NCI-H774 (cell line): ENCODE results near the gene TNFAIP2.
"Not testable (repeated sequence)": the region's sequence is repeated elsewhere in the genome, so short reads cannot be mapped to it uniquely, and the experiment has no call there.

ENCODE experiments used
- DNase-seq: peaks from one replicate; lab custom pipeline; 2025; lab: John Stamatoyannopoulos, UW

Gene TNFAIP2

GRCh38 chr14:103155416-103155815, 32.2 kb downstream of the TNFAIP2 start:
- not testable (repeated sequence) for DNase-seq

- DNase-seq: no peak
Measured at GRCh38 chr14:103155826-103156394, 32.6 kb downstream of the TNFAIP2 start.

- no peak for DNase-seq
Measured at GRCh38 chr14:103156651-103157378, 33.6 kb downstream of the TNFAIP2 start.

GRCh38 chr14:103157969-103158368, 34.7 kb downstream of the TNFAIP2 start:
- no peak for DNase-seq

GRCh38 chr14:103158688-103159087, 35.4 kb downstream of the TNFAIP2 start:
- no peak for DNase-seq

- no peak for DNase-seq
Measured at GRCh38 chr14:103160321-103161053, 37.2 kb downstream of the TNFAIP2 start.

- DNase-seq: no peak
Measured at GRCh38 chr14:103161054-103161397, 37.8 kb downstream of the TNFAIP2 start.

- no peak for DNase-seq
Measured at GRCh38 chr14:103163199-103163598, 39.9 kb downstream of the TNFAIP2 start.

- DNase-seq: no peak
Measured at GRCh38 chr14:103164006-103164405, 40.7 kb downstream of the TNFAIP2 start.

GRCh38 chr14:103164779-103165178, 41.5 kb downstream of the TNFAIP2 start:
- no peak for DNase-seq

GRCh38 chr14:103165323-103165722, 42.1 kb downstream of the TNFAIP2 start:
- no peak for DNase-seq

- DNase-seq: no peak
Measured at GRCh38 chr14:103169954-103170353, 46.7 kb downstream of the TNFAIP2 start.

GRCh38 chr14:103171206-103171605, 47.9 kb downstream of the TNFAIP2 start:
- DNase-seq: not testable (repeated sequence)

GRCh38 chr14:103172921-103173320, 49.7 kb downstream of the TNFAIP2 start:
- no peak for DNase-seq

GRCh38 chr14:103173887-103174286, 50.6 kb downstream of the TNFAIP2 start:
- DNase-seq: not testable (repeated sequence)

- DNase-seq: not testable (repeated sequence)
Measured at GRCh38 chr14:103176176-103176575, 52.9 kb downstream of the TNFAIP2 start.

GRCh38 chr14:103177376-103177775, 54.1 kb downstream of the TNFAIP2 start:
- no peak for DNase-seq

- no peak for DNase-seq
Measured at GRCh38 chr14:103178521-103178920, 55.3 kb downstream of the TNFAIP2 start.

- DNase-seq: no peak
Measured at GRCh38 chr14:103179094-103179493, 55.8 kb downstream of the TNFAIP2 start.

GRCh38 chr14:103180331-103180730, 57.1 kb downstream of the TNFAIP2 start:
- DNase-seq: no peak

- DNase-seq: no peak
Measured at GRCh38 chr14:103184046-103184445, 60.8 kb downstream of the TNFAIP2 start.

- DNase-seq: peak; percentile 1
Measured at GRCh38 chr14:103185051-103186029, 62.1 kb downstream of the TNFAIP2 start.
